Measurements from ENCODE around the gene NEDD4L. TPM values are rescaled to one million over a fixed set of nuclear protein-coding genes. Genes with fewer than 3 reads are reported as not detected.
"Not testable (repeated sequence)": the region's sequence is repeated elsewhere in the genome, so short reads cannot be mapped to it uniquely, and the experiment has no call there.

Gene NEDD4L
- total RNA-seq, 1 donor from 2014 or later = 162 TPM

- Mint-ChIP-seq H3K9me3 (ENCODE audit: low read depth) (peaks cover 3% of the 10 kb centered on the region), H3K4me3 (ENCODE audit: low read depth) (no peak overlapping the region), H3K27ac (no peak overlapping the region), H3K36me3 (ENCODE audit: insufficient read depth) (peaks cover 15% of the 10 kb centered on the region), H3K27me3 (no peaks in the 10 kb centered on the region), H3K4me1 (ENCODE audit: low read depth) (peaks cover 17% of the 10 kb centered on the region)
- no peak for TF ChIP-seq CTCF (IDR thresholded peaks at IDR 0.05; ENCODE audit: unreplicated experiment)
- DNase-seq (ENCODE audit: low spot score, unreplicated experiment) = no peak
Observed at GRCh38 chr18:58275176-58275575, 231.2 kb downstream of the NEDD4L start.

- no peak overlapping the region for H3K4me3 Mint-ChIP-seq (ENCODE audit: low read depth)
- no peak overlapping the region for H3K27ac Mint-ChIP-seq
Observed at GRCh38 chr18:58276789-58277739, 233.0 kb downstream of the NEDD4L start.

DNA sequence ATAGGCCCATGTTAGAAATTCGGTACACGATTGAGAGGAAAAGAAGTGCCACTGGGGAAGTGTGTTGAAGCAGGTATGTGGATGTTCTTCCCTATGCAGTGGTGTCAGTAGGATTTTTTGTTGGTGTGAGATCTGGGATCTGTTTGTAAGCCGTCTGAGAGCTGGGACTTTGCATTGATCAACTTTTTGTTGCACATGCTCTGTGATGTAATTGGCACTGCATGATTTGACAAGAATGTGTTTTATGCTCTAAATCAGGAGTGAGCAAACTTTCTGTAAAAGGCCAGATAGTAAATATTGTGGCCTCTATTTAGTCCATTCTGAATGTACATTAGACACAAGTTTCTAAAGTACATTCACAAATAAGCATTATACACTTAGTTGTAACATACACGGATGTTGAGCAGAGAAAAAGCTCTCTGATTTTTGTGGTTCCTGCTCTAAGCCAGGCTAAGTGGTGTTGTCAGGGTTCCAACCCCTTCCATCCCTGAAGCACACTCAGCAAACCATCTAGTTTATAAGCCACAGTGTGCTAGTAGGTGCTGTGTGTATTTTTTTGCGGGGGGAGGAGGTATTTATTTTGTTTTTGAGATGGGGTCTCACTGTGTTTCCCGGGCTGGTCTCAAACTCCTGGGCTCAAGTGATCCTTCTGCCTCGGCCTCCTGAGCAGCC, 235.6 kb downstream of the NEDD4L start:
- Mint-ChIP-seq H3K9me3 (ENCODE audit: low read depth) (peaks cover 3% of the 10 kb centered on the region), H3K27ac (no peak overlapping the region), H3K36me3 (ENCODE audit: insufficient read depth) (peaks cover 14% of the 10 kb centered on the region), H3K27me3 (no peaks in the 10 kb centered on the region), H3K4me1 (ENCODE audit: low read depth) (peaks cover 14% of the 10 kb centered on the region), H3K4me3 (ENCODE audit: low read depth) (no peak overlapping the region)
- DNase-seq (ENCODE audit: low spot score, unreplicated experiment) = no peak
- no peak for TF ChIP-seq CTCF (IDR thresholded peaks at IDR 0.05; ENCODE audit: unreplicated experiment)

More at GRCh38 chr18:58276789-58277739, 233.0 kb downstream of the NEDD4L start:
- peaks cover 17% of the 10 kb centered on the region for H3K36me3 Mint-ChIP-seq (ENCODE audit: insufficient read depth)
- no peak for TF ChIP-seq CTCF (IDR thresholded peaks at IDR 0.05; ENCODE audit: unreplicated experiment)
- H3K4me1 Mint-ChIP-seq (ENCODE audit: low read depth) = peaks cover 9% of the 10 kb centered on the region
- DNase-seq (ENCODE audit: low spot score, unreplicated experiment) = no peak
- H3K9me3 Mint-ChIP-seq (ENCODE audit: low read depth) = peaks cover 3% of the 10 kb centered on the region
- no peaks in the 10 kb centered on the region for H3K27me3 Mint-ChIP-seq

- no peaks in the 10 kb centered on the region for H3K27me3 Mint-ChIP-seq
- DNase-seq (ENCODE audit: low spot score, unreplicated experiment) = no peak
- peak overlapping the region; percentile 79 for H3K27ac Mint-ChIP-seq
- peaks cover 14% of the 10 kb centered on the region for H3K36me3 Mint-ChIP-seq (ENCODE audit: insufficient read depth)
- peaks cover 19% of the 10 kb centered on the region for H3K4me1 Mint-ChIP-seq (ENCODE audit: low read depth)
- peaks cover 3% of the 10 kb centered on the region for H3K9me3 Mint-ChIP-seq (ENCODE audit: low read depth)
- H3K4me3 Mint-ChIP-seq (ENCODE audit: low read depth) = no peak overlapping the region
- no peak for TF ChIP-seq CTCF (IDR thresholded peaks at IDR 0.05; ENCODE audit: unreplicated experiment)
Observed at GRCh38 chr18:58280191-58280590, 236.2 kb downstream of the NEDD4L start.

DNA sequence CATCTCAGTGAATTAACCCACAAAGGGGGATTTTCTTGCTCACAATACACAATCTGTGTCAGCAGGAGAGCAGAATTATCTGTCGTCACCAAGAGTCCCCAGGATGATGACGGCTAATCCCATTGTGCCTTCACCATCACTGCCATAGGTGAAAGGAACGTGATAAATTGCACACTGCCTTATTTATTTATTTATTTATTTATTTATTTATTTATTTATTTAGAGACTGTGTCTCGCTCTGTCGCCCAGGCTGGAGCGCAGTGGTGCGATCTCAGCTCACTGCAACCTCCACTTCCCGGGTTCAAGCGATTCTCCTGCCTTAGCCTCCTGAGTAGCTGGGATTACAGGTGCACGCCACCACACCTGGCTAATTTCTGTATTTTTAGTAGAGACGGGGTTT, 238.8 kb downstream of the NEDD4L start:
- not testable (repeated sequence) for H3K4me3 Mint-ChIP-seq (ENCODE audit: low read depth); H3K27me3 Mint-ChIP-seq; DNase-seq (ENCODE audit: low spot score, unreplicated experiment); H3K27ac Mint-ChIP-seq; H3K9me3 Mint-ChIP-seq (ENCODE audit: low read depth)
- Mint-ChIP-seq H3K4me1 (ENCODE audit: low read depth) (peaks cover 39% of the 10 kb centered on the region), H3K36me3 (ENCODE audit: insufficient read depth) (peaks cover 14% of the 10 kb centered on the region)
